IPS-NIHi11 (cell line): ENCODE data around the gene DIS3L2.
A peak's percentile ranks its signal among the peaks of the same experiment; 100 is the strongest.

Experiments
- DNase-seq: peaks from one replicate; pipeline ENCODE4 v3.0.0; 2012; ENCODE audit warnings: mixed read lengths, low spot score

Gene DIS3L2

DNA sequence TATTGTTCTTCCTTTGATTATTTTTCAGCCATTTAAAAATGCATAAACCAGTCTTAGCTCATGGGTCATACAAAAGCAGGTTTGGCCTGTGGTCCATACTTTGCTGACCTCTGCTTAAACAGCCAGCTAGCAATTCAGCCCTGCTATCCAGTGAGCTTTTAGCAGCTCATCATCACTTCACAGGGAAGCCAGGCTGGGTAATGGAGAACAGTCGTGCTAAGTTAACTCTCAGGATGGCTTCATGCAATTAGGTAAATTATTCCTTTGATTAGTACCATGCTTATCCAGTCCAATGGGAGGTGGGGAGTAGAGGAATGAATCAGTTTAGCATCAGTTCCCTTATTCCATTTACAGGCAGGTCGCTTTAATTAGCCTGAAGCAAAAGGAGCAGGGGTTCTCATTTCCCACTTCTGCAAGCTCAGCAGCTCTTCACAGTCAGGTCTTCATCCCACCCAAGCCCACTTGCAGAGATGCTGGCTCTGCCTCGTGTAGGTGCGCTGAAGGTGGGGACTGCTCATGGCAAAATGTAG lies 307.2 kb downstream of the DIS3L2 start:
- no peak for DNase-seq

GRCh38 chr2:232269867-232270266 lies 308.4 kb downstream of the DIS3L2 start:
- no peak for DNase-seq

- no peak for DNase-seq
Measured at GRCh38 chr2:232273903-232274643, 312.6 kb downstream of the DIS3L2 start.

DNA sequence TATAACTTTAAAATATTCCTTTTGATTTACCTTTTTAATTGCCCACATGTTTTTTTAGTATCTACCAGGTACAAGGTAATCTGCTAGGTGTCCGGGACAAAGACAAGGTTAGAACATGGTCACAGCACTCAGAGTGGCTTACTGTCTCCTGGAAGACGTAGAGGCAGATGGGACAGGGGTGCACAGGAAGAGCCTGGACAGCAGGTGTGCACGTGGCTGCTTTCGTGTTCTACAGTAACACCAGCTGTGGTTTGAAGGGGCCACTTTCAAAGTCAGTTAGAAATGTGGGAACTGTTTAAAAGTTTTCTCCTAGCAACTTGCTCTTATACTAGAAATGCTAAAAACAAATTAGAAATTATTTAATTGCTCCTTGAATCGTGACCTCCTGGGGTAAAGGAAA lies 314.2 kb downstream of the DIS3L2 start:
- DNase-seq = no peak

DNA sequence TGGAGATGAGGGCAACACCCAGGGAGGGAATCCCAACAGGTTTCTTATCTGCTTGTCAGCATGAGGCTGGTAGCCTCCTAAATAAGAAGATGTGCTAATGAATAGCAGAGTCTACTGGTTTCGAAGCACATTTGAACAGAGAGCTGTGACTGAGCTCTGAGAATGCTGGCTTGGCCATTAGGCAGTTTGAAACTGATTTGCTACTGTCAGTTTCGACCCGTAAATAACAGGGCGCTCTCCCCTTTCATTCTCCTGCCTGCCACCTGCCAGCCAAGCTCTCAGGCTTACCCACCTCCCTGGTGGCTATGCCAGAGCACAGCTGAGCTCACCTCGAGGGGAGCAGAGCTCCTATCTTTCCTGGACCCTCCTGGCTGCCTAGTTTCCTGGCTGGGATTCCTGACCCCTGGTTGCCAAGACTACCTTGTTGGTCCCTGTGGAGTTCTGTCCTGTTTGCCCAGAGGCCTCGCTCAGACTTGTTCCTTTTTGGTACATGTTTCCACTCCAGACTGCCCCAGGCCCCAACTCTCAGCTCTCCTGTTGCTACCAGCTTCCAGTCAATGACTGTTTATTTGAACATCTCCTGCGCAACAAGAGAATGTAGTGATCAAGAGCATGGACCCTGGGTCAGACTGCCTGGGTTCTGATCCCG lies 314.7 kb downstream of the DIS3L2 start:
- DNase-seq = no peak

DNA sequence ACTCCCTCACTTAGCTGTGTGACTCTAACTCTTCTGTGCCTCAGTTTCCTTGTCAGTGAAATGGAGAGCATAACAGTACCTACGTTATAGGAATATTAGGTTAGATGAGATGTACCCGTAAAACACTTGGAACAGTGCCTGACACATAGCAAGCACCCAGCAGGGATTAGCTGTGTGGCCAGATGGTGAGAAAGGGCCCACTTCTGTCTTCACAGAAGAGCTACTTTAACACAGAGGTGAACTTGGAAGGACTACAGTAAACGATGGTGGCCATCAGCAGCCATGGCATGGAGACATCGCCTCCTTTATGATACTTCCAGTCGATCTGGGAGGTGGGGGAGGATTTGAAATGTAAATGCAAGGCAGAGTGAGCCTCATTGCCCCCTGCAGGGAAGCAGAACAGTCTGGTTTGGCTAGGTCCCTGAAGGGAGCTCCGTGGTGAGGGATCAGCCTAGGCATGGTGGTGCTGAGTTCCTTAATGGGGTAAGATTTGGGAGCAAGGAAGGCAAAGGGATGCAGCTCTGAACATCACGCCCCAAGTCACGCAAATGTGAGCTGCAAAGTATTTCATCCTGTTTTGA lies 315.3 kb downstream of the DIS3L2 start:
- peak; percentile 49 for DNase-seq

DNA sequence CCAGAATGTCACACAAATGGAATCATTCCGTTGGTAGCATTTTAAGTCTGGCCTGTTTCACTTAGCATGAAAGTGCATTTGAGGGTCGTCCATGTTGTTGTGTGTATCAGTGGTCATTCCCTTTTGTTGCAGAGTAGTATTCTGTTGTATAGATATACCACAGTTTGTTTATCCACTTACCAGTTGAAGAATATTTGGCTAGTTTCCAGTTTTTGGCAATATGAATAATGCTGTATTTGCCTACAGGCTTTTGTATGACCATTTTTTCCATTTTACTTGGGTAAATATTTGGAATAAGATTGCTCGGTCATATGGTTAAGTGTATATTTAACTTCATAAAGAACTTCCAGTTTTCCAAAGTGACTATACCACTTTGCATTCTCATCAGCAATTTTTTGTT lies 317.0 kb downstream of the DIS3L2 start:
- DNase-seq = no peak

DNA sequence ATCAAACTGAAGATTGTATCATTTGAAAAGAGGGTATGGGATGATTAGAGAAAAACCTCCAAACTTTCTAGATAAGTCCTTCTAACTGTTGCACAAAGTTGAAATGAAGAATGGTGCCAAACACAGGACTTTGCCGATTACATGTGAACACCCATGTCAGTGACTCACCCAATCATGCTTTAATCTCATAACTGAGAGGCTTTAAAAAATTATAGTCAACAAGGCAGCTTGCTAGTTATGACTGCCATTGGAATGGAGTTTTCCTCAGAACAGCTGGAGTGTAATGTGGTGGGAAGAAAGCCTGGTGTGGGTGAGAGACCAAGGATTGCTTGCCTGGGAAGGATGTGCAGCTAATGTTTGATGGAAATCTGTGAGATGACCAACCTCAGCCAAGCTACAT lies 318.8 kb downstream of the DIS3L2 start:
- DNase-seq = no peak

GRCh38 chr2:232281858-232282507 lies 320.5 kb downstream of the DIS3L2 start:
- no peak for DNase-seq

- no peak for DNase-seq
Measured at GRCh38 chr2:232282508-232283055, 321.1 kb downstream of the DIS3L2 start.

GRCh38 chr2:232286001-232286868 lies 324.7 kb downstream of the DIS3L2 start:
- no peak for DNase-seq

DNA sequence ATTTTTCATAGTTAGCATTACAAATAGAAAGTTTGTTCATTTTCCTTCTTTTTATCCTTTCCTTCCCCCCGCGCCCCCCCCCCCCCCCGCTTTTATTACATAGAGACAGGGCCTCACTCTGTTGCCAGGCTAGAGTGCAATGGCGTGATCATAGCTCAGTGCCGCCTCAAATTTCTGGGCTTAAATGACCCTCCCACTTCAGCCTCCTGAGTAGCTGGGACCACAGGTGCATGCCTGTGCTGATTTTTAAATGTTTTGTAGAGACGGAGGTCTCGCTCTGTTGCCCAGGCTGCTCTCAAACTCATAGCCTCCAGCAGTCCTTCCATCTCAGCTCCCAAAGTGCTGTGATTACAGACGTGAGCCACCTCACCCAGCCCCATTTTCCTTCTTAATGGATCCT lies 325.8 kb downstream of the DIS3L2 start:
- DNase-seq = no peak

DNA sequence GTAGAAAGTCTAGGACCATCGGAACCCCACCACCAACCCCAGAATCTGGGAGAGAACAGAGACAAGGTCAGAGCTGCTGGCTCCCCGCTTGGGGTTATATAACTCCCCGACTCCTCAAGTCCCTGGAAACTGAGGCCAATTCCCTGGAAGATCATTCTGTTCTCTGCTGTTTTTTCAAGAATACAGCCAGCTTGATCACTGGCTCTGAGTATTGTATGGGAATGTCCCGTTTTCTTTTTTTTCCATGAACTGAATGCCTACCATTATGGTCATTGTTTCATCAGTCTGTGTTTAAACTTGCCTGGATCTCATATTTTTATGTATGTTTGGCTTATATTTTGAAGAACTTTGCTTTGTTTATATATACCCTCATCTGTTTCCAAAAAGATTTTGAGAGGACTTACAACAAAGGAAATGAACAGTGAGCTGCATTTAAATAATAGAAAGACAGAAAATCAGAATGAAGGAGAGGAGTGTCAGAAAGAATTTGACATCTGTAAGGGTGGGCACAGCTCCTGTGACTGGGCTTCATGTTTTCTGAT lies 327.0 kb downstream of the DIS3L2 start:
- no peak for DNase-seq

GRCh38 chr2:232290668-232291067 lies 329.2 kb downstream of the DIS3L2 start:
- no peak for DNase-seq

GRCh38 chr2:232291343-232291742 lies 329.8 kb downstream of the DIS3L2 start:
- DNase-seq = no peak

DNA sequence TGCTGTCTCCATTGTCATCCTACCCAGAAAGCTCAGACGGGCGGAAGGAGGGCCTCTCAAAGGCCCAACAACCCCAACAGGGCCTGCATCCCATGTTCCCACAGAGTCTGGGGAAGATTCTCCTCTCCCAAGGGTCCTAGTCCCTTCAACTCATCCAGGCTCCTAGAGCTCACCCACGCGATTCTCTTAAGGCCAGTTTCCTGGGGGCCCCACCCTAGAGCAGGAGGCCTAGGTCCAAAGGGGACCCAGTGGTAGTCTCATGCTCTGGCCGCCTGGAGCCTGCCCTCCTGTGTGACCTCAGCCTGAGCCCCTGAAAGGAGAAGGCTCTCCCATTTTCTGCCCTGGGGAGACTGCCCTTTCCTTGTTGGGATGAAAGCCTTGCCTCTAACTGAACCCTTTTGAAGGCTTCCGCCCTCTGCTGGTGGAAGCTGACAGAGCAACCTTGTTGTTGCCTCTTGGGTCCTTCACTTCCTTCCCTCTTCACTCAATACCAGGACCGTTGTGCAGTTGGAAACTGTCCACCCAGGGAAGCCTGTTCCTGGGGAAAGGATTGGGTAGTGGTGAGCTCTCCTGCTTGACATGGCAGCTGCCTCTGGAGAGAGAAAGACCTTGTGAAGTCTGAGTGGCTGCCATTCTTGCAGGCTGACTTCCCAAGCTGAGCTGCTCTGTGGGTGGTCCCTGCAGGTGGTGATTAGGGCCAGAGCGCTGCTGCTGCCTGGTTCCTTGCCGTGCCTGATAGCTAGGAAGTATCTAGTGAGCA lies 331.1 kb downstream of the DIS3L2 start:
- DNase-seq = peak; percentile 80

DNA sequence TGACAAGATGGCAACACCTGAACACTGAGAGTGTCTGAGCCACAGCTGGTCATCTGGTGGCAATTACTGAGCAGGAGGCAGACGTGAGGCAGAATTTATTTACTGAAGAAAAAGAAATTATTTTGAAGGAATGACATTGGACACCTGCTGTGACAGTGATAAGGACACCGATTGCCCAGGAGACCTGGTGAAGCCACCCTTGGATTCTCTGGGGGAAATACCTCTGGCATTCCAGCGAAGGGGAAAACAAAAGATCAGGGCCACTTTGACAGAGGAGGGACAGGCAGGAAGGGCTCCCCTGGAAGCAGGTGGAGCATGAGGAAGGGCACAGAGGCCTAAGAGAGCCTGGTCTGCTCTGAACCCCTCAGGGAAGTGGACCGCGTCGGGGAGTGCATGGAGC lies 331.7 kb downstream of the DIS3L2 start:
- peak; percentile 20 for DNase-seq

DNA sequence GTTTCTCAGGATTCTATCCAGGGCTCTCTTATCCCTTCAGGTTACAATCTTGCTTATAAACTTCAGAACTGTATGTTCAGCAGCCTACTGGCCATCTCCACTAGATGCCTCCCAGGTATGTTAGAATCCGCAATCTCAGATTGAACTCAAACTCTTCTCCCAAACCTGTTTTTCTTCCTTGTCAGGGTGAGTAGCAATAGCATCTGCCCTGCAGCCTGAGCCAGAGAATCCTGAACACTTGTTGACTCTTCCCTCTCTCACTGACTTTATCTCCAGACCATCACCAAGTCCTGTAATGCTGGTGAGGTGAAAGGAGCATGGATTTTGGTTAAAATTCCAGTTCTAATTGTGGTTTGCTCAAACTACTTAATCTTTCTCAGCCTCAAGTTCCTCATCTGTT lies 334.5 kb downstream of the DIS3L2 start:
- no peak for DNase-seq

DNA sequence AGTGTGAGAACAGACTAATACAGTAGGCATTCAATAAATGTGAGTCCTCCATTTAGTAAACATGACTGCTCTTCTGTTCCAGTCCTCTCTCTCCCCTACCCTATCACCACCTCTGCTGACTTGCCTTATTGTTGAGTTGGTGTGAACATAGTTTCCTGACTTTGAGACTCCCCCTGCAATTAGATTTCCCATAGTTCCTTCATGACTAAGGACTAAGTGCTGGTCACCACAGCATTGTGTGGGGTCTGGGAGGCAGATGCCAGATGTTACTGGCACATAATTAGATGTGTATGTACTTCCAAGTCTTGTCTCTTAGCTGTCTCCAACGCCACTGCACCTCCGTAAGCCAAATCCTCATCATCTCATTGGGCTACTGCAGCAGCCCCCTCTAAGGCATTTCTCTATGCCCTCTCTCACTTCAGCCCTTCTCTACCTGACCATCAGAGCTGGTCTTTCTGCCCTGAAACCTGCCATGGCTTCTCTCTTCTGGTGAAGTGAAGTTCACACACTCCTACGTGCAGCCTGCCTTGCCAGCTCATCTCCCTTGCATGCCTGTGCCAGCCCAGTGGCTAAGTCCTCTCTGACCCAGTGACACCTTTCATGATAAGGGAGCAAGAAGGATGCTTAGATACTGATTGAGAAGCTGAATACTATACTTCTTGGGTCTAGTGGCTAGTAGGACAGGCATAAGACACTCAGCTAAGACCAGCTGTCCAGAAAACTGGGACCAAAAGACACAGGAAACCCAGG lies 335.4 kb downstream of the DIS3L2 start:
- DNase-seq = no peak

DNA sequence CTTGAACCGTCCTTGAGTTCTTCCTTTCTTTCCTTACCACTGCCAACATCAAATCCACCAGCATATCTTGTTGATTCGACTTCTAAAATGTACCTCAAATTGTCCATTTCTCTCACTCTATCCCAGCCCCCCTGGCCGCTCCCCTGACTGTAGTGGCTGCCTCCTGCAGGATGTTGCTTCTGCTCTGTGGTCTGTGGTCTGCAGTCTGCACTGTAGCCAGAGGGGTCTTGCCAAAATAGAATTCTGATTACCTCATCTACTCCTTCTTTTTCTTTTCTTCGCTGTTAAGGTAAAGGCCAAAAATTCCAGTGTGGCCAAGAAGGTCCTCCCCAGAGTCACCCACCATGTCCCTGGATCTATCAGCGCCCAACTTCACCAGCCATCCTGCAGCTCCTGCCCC lies 337.6 kb downstream of the DIS3L2 start:
- no peak for DNase-seq
